NK-92 (cell line): ENCODE measurements around the gene DDX51.

Experiments
- DNase-seq: peaks from one replicate; lab custom pipeline; 2025; ENCODE audit not compliant: unreplicated experiment; lab: John Stamatoyannopoulos, UW

The DDX51 gene

GRCh38 chr12:132089407-132089910 is 54.7 kb downstream of the DDX51 start:
- no peak for DNase-seq
